SKM-1 (cell line): Measurements from ENCODE around the gene ARFGEF2.
A peak's percentile ranks its signal among the peaks of the same experiment; 100 is the strongest.
"Not testable (repeated sequence)": the region's sequence is repeated elsewhere in the genome, so short reads cannot be mapped to it uniquely, and the experiment has no call there.

ENCODE experiments used
- DNase-seq: peaks from one replicate; lab custom pipeline; 2025; ENCODE audit not compliant: unreplicated experiment; lab: John Stamatoyannopoulos, UW

Gene ARFGEF2

GRCh38 chr20:48921168-48921882, at the start of gene ARFGEF2:
TSS of gene ARFGEF2 (plus strand) at chr20:48921711. CDS start at chr20:48921890, 179 bp downstream.
- peak; percentile 81 for DNase-seq

DNA sequence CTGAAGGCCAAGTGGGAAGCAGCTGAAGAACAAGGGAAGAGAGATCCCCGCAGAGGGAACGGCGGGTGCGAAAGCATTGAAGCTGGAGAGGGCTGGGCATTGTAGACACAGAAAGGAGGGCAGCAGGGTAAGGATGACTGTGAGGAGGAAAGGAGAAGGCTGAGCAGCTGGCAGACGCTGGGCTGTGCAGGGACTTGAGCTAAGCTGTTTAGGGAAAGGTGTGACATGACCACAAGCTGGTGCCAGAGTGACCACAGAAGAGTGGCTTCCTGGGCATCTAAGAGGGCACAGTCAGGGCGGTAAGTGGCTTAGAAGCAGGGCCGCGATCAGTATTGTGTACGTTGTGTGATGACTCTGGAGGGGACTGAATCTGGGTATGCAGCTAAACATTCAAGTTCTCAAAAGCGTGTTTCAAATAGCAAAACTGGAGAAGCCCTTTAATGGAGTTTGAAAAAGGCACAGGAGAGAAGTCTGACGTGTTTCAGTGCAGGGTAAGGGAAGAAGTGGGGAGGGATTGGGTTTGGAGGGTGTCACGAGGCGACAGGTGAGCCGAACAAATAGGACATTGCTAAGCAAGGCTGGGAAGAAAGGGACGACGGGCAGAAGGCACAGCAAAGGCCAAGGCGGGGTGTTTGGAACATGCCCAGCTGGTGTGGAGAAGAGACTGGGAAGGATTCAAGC, 46.1 kb upstream of the ARFGEF2 start:
- DNase-seq, result no peak

DNA sequence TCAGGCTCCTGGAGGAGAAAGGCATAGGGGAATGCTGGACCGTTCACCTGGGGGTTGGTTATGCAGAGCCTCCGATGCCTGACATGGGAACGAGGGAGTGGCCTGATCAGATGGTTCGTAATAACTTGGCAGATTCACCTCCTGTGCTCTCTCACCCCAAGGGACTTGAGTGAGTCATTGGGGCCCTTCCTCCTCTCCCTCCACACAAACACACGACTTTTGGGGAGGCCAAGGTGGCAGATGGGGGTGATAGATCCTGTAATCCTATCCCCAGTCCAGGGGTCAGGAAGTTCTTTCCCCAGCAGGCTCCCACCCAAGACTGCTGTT, 45.6 kb upstream of the ARFGEF2 start:
- DNase-seq, result no peak

GRCh38 chr20:48877304-48877703, 44.2 kb upstream of the ARFGEF2 start:
- DNase-seq, result no peak

DNA sequence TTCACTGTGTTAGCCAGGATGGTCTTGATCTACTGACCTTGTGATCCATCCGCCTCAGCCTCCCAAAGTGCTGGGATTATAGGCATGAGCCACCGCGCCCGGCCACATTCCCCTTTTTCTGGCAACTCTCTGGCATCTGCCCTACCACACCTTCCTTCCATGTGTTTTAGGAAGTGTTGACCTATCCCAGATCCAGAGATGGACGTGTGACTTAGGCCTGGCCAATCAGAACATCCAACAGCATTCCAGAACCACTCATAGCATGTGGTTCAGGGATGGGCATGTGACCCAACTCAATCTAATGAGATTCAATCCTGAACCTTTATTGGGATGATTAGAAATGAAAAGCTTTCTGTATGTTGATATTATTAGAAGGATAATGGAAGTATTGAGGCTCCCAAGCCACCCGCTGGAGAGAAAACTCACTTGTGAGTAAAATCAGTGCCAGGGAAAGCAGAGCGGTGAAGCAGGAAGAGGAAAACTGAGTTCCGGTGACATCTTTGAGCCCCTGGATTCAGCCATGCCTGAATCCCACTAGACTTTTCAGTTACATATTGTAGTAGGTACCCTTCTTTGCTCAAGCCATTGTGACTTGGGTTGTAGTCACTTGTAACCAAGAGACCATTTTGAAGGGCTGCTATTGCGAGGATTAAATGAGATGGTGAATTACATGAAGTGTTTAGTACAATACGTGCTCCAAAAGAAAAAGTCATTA, 42.8 kb upstream of the ARFGEF2 start:
- DNase-seq, result no peak

GRCh38 chr20:48879612-48880245, 41.8 kb upstream of the ARFGEF2 start:
- no peak for DNase-seq

GRCh38 chr20:48880331-48880730, 41.2 kb upstream of the ARFGEF2 start:
- no peak for DNase-seq

- DNase-seq, result no peak
Observed at GRCh38 chr20:48880981-48881657, 40.4 kb upstream of the ARFGEF2 start.

DNA sequence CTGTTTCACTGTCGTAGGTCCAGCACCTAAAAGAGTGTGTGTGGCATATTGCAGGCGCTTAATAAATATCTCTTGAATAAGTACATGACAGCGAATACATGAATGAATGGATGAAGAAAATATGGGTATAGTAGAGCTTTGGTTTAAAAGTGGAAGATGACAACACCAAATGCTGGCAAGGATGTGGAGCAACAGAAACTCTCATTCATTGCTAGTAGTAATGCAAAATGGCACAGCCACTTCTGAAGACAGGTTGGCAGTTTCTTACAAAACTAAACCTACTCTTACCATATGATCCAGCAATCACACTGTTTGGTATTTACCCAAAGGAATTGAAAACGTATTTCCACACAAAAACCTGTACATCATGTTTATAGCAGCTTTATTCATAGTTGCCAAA, 36.3 kb upstream of the ARFGEF2 start:
- no peak for DNase-seq

- DNase-seq, result no peak
Observed at GRCh38 chr20:48886194-48886593, 35.3 kb upstream of the ARFGEF2 start.

- DNase-seq, result no peak
Observed at GRCh38 chr20:48886811-48887210, 34.7 kb upstream of the ARFGEF2 start.

DNA sequence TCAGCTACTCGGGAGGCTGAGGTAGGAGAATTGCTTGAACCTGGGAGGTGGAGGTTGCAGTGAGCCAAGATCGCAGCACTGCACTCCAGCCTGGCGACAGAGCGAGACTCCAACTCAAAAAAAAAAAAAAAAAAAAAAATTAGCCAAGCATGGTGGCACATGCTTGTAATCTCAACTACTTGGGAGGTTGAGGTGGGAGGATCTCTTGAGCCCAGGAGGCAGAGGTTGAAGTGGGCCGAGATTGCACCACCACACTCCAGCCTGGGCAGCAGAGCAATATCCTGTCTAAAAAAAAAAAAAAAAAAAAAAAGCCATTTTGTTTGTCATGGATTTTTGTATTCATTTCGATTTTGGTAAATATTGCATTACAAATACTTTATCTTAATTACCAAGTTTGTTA, 33.0 kb upstream of the ARFGEF2 start:
- DNase-seq, result not testable (repeated sequence)

DNA sequence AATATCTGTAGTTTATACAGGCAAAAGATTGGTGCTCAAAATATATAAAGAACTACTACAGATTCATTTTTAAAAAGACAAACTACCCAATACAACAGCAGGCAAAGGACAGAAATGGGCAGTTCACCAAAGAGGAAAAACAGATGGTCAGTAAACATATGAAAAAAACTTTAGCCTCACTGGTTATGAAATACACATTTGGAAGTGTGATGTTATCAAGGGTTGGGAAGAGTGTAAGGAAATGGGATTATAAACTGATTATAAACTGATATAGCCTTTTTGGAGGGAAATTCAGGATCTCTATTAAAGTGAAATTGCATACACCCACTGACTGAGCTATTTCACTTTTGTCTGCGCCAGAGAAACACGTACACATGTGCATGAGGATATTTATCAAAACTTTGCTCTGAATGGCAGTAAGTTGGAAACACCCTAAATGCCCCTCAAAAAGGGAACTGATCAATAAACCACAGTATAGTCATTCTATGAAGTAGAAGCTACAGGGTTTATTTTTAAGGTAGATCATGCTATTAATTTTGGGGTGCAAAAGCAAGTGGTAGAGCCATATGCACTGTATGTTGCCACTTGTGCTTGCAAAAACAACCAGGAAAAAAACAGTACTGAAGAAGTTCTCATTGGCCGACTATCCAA, 32.2 kb upstream of the ARFGEF2 start:
- DNase-seq, result no peak

GRCh38 chr20:48891235-48892048, 30.1 kb upstream of the ARFGEF2 start:
- DNase-seq, result no peak

DNA sequence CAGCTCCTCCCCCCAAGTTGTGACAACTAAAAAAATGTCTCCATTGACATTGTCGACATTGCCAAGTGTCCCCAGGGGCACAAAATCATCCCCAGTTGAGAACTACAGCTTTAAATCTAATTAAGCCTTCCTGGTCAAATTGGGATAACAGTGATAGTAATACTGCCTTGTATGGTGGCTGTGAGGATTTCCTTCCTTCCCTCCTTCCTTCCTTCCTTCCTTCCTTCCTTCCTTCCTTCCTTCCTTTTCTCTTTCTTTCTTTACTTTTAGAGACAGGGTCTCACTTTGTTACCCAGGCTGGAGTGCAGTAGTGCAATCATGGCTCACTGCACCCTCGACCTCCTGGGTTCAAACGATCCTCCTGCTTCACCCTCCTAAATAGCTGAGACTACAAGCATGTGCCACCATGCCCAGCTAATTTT, 29.5 kb upstream of the ARFGEF2 start:
- DNase-seq, result no peak

GRCh38 chr20:48892891-48893290, 28.6 kb upstream of the ARFGEF2 start:
- DNase-seq, result no peak

- no peak for DNase-seq
Observed at GRCh38 chr20:48893374-48893773, 28.1 kb upstream of the ARFGEF2 start.

DNA sequence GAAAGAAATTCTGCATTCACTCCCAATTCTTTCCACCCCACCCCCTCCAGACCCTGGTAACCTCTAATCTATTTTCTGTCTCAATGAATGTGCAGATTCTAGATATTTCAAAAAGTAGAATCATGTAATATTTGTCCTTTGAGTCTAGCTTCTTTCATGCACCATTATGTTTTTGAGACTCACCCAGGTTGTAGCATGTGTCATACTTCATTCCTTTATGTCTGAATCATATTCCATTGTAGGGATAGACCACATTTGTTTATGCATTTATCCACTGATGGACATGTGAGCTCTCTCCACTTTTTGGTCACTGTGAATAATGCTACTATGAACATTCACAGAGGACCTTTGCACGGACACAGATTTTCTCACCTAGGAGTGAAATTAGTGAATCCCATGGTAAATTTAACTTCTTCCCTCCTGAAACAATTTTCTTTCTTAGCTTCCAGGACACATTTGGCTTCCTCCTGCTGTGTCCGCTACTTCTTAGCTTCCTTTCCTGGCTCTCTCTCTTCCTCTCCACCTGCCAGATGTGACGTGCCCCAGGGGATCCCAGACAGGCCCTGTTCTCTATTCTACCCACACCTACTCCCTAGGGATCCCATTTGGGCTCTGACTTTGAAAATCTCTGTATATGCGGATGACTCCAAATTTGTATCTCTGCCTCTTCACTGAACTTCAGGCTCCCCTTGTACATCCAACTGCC, 24.1 kb upstream of the ARFGEF2 start:
- no peak for DNase-seq

GRCh38 chr20:48898210-48898609, 23.3 kb upstream of the ARFGEF2 start:
- DNase-seq, result no peak
